A549 (cell line): ENCODE data around the gene STRIP2.

Experiments used
- BHLHE40 ChIP-seq: IDR thresholded peaks from 2 replicates; pipeline ENCODE4 v1.6.1; 2012; ENCODE audit warnings: low read depth, low read length, inconsistent platforms
- CEBPB ChIP-seq, 2 experiments: fragments of >200 bp in 1 of 2; sonication (Bioruptor Twin) in 1 of 2; formaldehyde crosslinking in 1 of 2; IDR thresholded peaks; 2 replicates each; pipeline ENCODE4 v1.6.1; 2012 to 2016
- CHD2 ChIP-seq: fragments of 150-350 bp; IDR thresholded peaks from 2 replicates; pipeline ENCODE4 v1.6.1; 2014; ENCODE audit warnings: low read length; ENCODE audit not compliant: partially characterized antibody
- EHMT2 ChIP-seq: fragments of 200-600 bp; sonication (generic); IDR thresholded peaks from 2 replicates; pipeline ENCODE4 v1.6.1; 2016; ENCODE audit warnings: antibody characterized with exemption, low read depth, mild to moderate bottlenecking, moderate library complexity
- ESRRA ChIP-seq: fragments of 150-350 bp; IDR thresholded peaks from 2 replicates; pipeline ENCODE4 v1.6.1; 2014; ENCODE audit warnings: mild to moderate bottlenecking, low read length, borderline replicate concordance
- HEYL ChIP-seq: fragments of 250-450 bp; sonication (Bioruptor Pico); IDR thresholded peaks from 2 replicates; pipeline ENCODE4 v1.8.0; 2021; ENCODE audit warnings: mild to moderate bottlenecking, moderate library complexity
- KDM5A ChIP-seq: fragments of 200-600 bp; sonication (generic); IDR thresholded peaks from 2 replicates; pipeline ENCODE4 v1.6.1; 2016; ENCODE audit warnings: antibody characterized with exemption, mild to moderate bottlenecking
- POLR2A ChIP-seq: IDR thresholded peaks from 2 replicates; pipeline ENCODE4 v1.6.1; 2012; ENCODE audit warnings: mild to moderate bottlenecking, low read length
- RFX5 ChIP-seq: fragments of 450-650 bp; IDR thresholded peaks from 2 replicates; pipeline ENCODE4 v1.7.1; 2014; ENCODE audit warnings: antibody characterized with exemption, mild to moderate bottlenecking, moderate library complexity
- SMC3 ChIP-seq: fragments of >200 bp; sonication (Bioruptor Twin); formaldehyde crosslinking; IDR thresholded peaks from 3 replicates; pipeline ENCODE4 v1.6.1; 2018; ENCODE audit warnings: inconsistent platforms
- ZC3H11A ChIP-seq: fragments of 450-650 bp; IDR thresholded peaks from 2 replicates; pipeline ENCODE4 v1.6.1; 2014; ENCODE audit warnings: antibody characterized with exemption, mild to moderate bottlenecking
- TF ChIP-seq, protein P1 (sequence below): fragments of >200 bp; sonication (Bioruptor Twin); formaldehyde crosslinking; IDR thresholded peaks from 3 replicates; pipeline ENCODE4 v1.5.1; 2016
- TF ChIP-seq, protein P2 (sequence below): fragments of 450-650 bp; IDR thresholded peaks from 2 replicates; pipeline ENCODE4 v1.6.1; 2014; ENCODE audit warnings: antibody characterized with exemption

GRCh38 chr7:129389829-129390228, 44.4 kb upstream of the STRIP2 start:
- TF ChIP-seq, protein P1, sequence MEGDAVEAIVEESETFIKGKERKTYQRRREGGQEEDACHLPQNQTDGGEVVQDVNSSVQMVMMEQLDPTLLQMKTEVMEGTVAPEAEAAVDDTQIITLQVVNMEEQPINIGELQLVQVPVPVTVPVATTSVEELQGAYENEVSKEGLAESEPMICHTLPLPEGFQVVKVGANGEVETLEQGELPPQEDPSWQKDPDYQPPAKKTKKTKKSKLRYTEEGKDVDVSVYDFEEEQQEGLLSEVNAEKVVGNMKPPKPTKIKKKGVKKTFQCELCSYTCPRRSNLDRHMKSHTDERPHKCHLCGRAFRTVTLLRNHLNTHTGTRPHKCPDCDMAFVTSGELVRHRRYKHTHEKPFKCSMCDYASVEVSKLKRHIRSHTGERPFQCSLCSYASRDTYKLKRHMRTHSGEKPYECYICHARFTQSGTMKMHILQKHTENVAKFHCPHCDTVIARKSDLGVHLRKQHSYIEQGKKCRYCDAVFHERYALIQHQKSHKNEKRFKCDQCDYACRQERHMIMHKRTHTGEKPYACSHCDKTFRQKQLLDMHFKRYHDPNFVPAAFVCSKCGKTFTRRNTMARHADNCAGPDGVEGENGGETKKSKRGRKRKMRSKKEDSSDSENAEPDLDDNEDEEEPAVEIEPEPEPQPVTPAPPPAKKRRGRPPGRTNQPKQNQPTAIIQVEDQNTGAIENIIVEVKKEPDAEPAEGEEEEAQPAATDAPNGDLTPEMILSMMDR = no peak
- TF ChIP-seq ZC3H11A (no peak), HEYL (CRISPR knock-in tag) (no peak), KDM5A (no peak), POLR2A (no peak), EHMT2 (no peak), BHLHE40 (no peak), ESRRA (no peak), RFX5 (no peak), SMC3 (no peak), CHD2 (no peak), CEBPB (IDR thresholded peaks at IDR 0.05) (no peak)
- TF ChIP-seq, protein P2, sequence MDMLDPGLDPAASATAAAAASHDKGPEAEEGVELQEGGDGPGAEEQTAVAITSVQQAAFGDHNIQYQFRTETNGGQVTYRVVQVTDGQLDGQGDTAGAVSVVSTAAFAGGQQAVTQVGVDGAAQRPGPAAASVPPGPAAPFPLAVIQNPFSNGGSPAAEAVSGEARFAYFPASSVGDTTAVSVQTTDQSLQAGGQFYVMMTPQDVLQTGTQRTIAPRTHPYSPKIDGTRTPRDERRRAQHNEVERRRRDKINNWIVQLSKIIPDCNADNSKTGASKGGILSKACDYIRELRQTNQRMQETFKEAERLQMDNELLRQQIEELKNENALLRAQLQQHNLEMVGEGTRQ = no peak
